ENCODE measurements around the gene CLEC3A.
"Not testable (repeated sequence)": the region's sequence is repeated elsewhere in the genome, so short reads cannot be mapped to it uniquely, and the experiment has no call there.

The CLEC3A gene

GRCh38 chr16:77986011-77986740 is 36.2 kb upstream of the CLEC3A start:
- no peak overlapping the region for H3K4me3 ChIP-seq (replicated peaks; ENCODE audit: low read depth, low read length)
- no peaks in the 10 kb centered on the region; the same call in 1 of the 2 replicates for H3K27me3 ChIP-seq (replicated peaks; ENCODE audit: control insufficient read depth, insufficient read depth, low read length)
- TF ChIP-seq CTCF (IDR thresholded peaks at IDR 0.05; ENCODE audit: insufficient read depth, low read length, poor library complexity, severe bottlenecking): no peak
- no peaks in the 10 kb centered on the region for H3K36me3 ChIP-seq (ENCODE audit: control insufficient read depth, insufficient read depth, low read length)
- no peak for DNase-seq (ENCODE audit: extremely low read depth, insufficient read length)

- Histone ChIP-seq H3K4me3 (replicated peaks; ENCODE audit: low read depth, low read length) (no peak overlapping the region), H3K27me3 (replicated peaks; ENCODE audit: control insufficient read depth, insufficient read depth, low read length) (no peaks in the 10 kb centered on the region; the same call in 1 of the 2 replicates), H3K36me3 (ENCODE audit: control insufficient read depth, insufficient read depth, low read length) (no peaks in the 10 kb centered on the region)
- no peak for DNase-seq (ENCODE audit: extremely low read depth, insufficient read length)
- no peak for TF ChIP-seq CTCF (IDR thresholded peaks at IDR 0.05; ENCODE audit: insufficient read depth, low read length, poor library complexity, severe bottlenecking)
Observed at GRCh38 chr16:77987810-77988209, 34.5 kb upstream of the CLEC3A start.

- H3K27me3 ChIP-seq (replicated peaks; ENCODE audit: control insufficient read depth, insufficient read depth, low read length): no peaks in the 10 kb centered on the region
- no peaks in the 10 kb centered on the region for H3K36me3 ChIP-seq (ENCODE audit: control insufficient read depth, insufficient read depth, low read length)
- no peak for DNase-seq (ENCODE audit: extremely low read depth, insufficient read length)
- TF ChIP-seq CTCF (IDR thresholded peaks at IDR 0.05; ENCODE audit: insufficient read depth, low read length, poor library complexity, severe bottlenecking): no peak
- H3K4me3 ChIP-seq (replicated peaks; ENCODE audit: low read depth, low read length): no peak overlapping the region
Observed at GRCh38 chr16:77989846-77990245, 32.5 kb upstream of the CLEC3A start.

- DNase-seq (ENCODE audit: extremely low read depth, insufficient read length): no peak
- no peak for TF ChIP-seq CTCF (IDR thresholded peaks at IDR 0.05; ENCODE audit: insufficient read depth, low read length, poor library complexity, severe bottlenecking)
Observed at GRCh38 chr16:77991701-77992100, 30.6 kb upstream of the CLEC3A start.

GRCh38 chr16:77992381-77992780 is 30.0 kb upstream of the CLEC3A start:
- not testable (repeated sequence) for DNase-seq (ENCODE audit: extremely low read depth, insufficient read length); H3K4me3 ChIP-seq (replicated peaks; ENCODE audit: low read depth, low read length); H3K36me3 ChIP-seq (ENCODE audit: control insufficient read depth, insufficient read depth, low read length); H3K27me3 ChIP-seq (replicated peaks; ENCODE audit: control insufficient read depth, insufficient read depth, low read length)

More at GRCh38 chr16:77991701-77992100, 30.6 kb upstream of the CLEC3A start:
- Histone ChIP-seq H3K4me3 (replicated peaks; ENCODE audit: low read depth, low read length) (no peak overlapping the region), H3K27me3 (replicated peaks; ENCODE audit: control insufficient read depth, insufficient read depth, low read length) (no peaks in the 10 kb centered on the region), H3K36me3 (ENCODE audit: control insufficient read depth, insufficient read depth, low read length) (no peaks in the 10 kb centered on the region)

- DNase-seq (ENCODE audit: extremely low read depth, insufficient read length): no peak
- H3K36me3 ChIP-seq (ENCODE audit: control insufficient read depth, insufficient read depth, low read length): no peaks in the 10 kb centered on the region
- no peaks in the 10 kb centered on the region for H3K27me3 ChIP-seq (replicated peaks; ENCODE audit: control insufficient read depth, insufficient read depth, low read length)
- TF ChIP-seq CTCF (IDR thresholded peaks at IDR 0.05; ENCODE audit: insufficient read depth, low read length, poor library complexity, severe bottlenecking): no peak
- H3K4me3 ChIP-seq (replicated peaks; ENCODE audit: low read depth, low read length): no peak overlapping the region
Observed at GRCh38 chr16:77993111-77993985, 29.0 kb upstream of the CLEC3A start.
